WTC11 (cell line): ENCODE results near the gene BTBD17. TPM values are rescaled to one million over a fixed set of nuclear protein-coding genes. Genes with fewer than 3 reads are reported as not detected.

Experiments used
- ATAC-seq: fragments of 200-7000 bp; cut with Tn5 transposase; 2 replicates; pipeline ENCODE4 v1.10.0; 2021; ENCODE audit warnings: mild to moderate bottlenecking, moderate library complexity
- CTCF ChIA-PET: fragments of 300-600 bp; sonication (Branson Sonifier 250); formaldehyde crosslinking; loops from one replicate; lab custom pipeline; 2021; ENCODE audit warnings: antibody characterized with exemption; lab: Charles Lee
- POLR2A ChIA-PET: fragments of 350-600 bp; sonication (Branson Sonifier 250); formaldehyde crosslinking; loops from one replicate; lab custom pipeline; 2021; ENCODE audit warnings: antibody characterized with exemption; lab: Charles Lee
- DNase-seq: peaks from one replicate; pipeline ENCODE4 v3.0.0; 2021; ENCODE audit warnings: low spot score
- H3K27ac Mint-ChIP-seq: 2 replicates; pipeline ENCODE4 v1.8.0; 2021; ENCODE audit warnings: mixed read lengths
- H3K27me3 Mint-ChIP-seq: 2 replicates; pipeline ENCODE4 v1.8.0; 2021; ENCODE audit warnings: low read depth, mild to moderate bottlenecking, moderate library complexity, mixed read lengths
- H3K36me3 Mint-ChIP-seq: 2 replicates; pipeline ENCODE4 v1.8.0; 2021; ENCODE audit warnings: mixed read lengths
- H3K4me1 Mint-ChIP-seq: 2 replicates; pipeline ENCODE4 v1.8.0; 2022; ENCODE audit warnings: mixed read lengths
- H3K4me3 Mint-ChIP-seq: 2 replicates; pipeline ENCODE4 v1.8.0; 2021; ENCODE audit warnings: mild to moderate bottlenecking, moderate library complexity, mixed read lengths
- H3K9me3 Mint-ChIP-seq: 2 replicates; pipeline ENCODE4 v1.8.0; 2021; ENCODE audit warnings: mixed read lengths
- ATF3 ChIP-seq: sonication (generic); formaldehyde crosslinking; conservative IDR thresholded peaks from 2 replicates; pipeline ENCODE4 v1.8.1; 2022; ENCODE audit warnings: mild to moderate bottlenecking, missing genetic modification reagents
- CDX4 ChIP-seq: fragments of 250-450 bp; sonication (Bioruptor Pico); IDR thresholded peaks from 2 replicates; pipeline ENCODE4 v1.9.0; 2021; ENCODE audit warnings: moderate library complexity, mild to moderate bottlenecking, inconsistent platforms, borderline replicate concordance
- CREB1 ChIP-seq: sonication (generic); formaldehyde crosslinking; IDR thresholded peaks from 2 replicates; pipeline ENCODE4 v1.8.0; 2023; ENCODE audit warnings: mild to moderate bottlenecking, missing genetic modification reagents
- CREM ChIP-seq: sonication (generic); formaldehyde crosslinking; IDR thresholded peaks from 2 replicates; pipeline ENCODE4 v1.8.1; 2022; ENCODE audit warnings: mild to moderate bottlenecking, missing genetic modification reagents, moderate library complexity
- E2F4 ChIP-seq: sonication (generic); formaldehyde crosslinking; IDR thresholded peaks from 2 replicates; pipeline ENCODE4 v1.8.1; 2022; ENCODE audit warnings: low read depth, mild to moderate bottlenecking, moderate library complexity, missing genetic modification reagents, borderline replicate concordance
- ERG ChIP-seq: fragments of 250-450 bp; sonication (Bioruptor Pico); IDR thresholded peaks from 2 replicates; pipeline ENCODE4 v1.8.0; 2021; ENCODE audit warnings: mild to moderate bottlenecking
- ETV6 ChIP-seq: sonication (generic); formaldehyde crosslinking; IDR thresholded peaks from 2 replicates; pipeline ENCODE4 v1.8.1; 2022; ENCODE audit warnings: mild to moderate bottlenecking, missing genetic modification reagents
- FOXP1 ChIP-seq: sonication (generic); formaldehyde crosslinking; IDR thresholded peaks from 2 replicates; pipeline ENCODE4 v1.8.0; 2022; ENCODE audit warnings: missing genetic modification reagents, mild to moderate bottlenecking, moderate library complexity, borderline replicate concordance
- FOXP4 ChIP-seq: sonication (generic); formaldehyde crosslinking; IDR thresholded peaks from 2 replicates; pipeline ENCODE4 v1.8.0; 2022; ENCODE audit warnings: mild to moderate bottlenecking, missing genetic modification reagents
- HMGA2 ChIP-seq: fragments of 250-450 bp; sonication (Bioruptor Pico); IDR thresholded peaks from 2 replicates; pipeline ENCODE4 v1.4.0; 2021; ENCODE audit warnings: mild to moderate bottlenecking, moderate library complexity
- JAZF1 ChIP-seq: fragments of 250-450 bp; sonication (Bioruptor Pico); IDR thresholded peaks from 2 replicates; pipeline ENCODE4 v1.9.0; 2021; ENCODE audit warnings: moderate library complexity, mild to moderate bottlenecking, inconsistent platforms
- KAT7 ChIP-seq: sonication (generic); formaldehyde crosslinking; IDR thresholded peaks from 2 replicates; pipeline ENCODE4 v1.8.1; 2023; ENCODE audit warnings: missing genetic modification reagents, mild to moderate bottlenecking, borderline replicate concordance
- MXD4 ChIP-seq: fragments of 250-450 bp; sonication (Bioruptor Pico); IDR thresholded peaks from 2 replicates; pipeline ENCODE4 v1.8.0; 2021; ENCODE audit warnings: mild to moderate bottlenecking, moderate library complexity, borderline replicate concordance
- NR1H2 ChIP-seq: sonication (generic); formaldehyde crosslinking; IDR thresholded peaks from 2 replicates; pipeline ENCODE4 v1.9.0; 2021; ENCODE audit warnings: mild to moderate bottlenecking, moderate library complexity, missing genetic modification reagents
- NR2C2 ChIP-seq: sonication (generic); formaldehyde crosslinking; IDR thresholded peaks from 2 replicates; pipeline ENCODE4 v1.8.0; 2022; ENCODE audit warnings: mild to moderate bottlenecking, missing genetic modification reagents
- SMAD4 ChIP-seq: sonication (generic); formaldehyde crosslinking; IDR thresholded peaks from 2 replicates; pipeline ENCODE4 v1.8.0; 2022; ENCODE audit warnings: mild to moderate bottlenecking, missing genetic modification reagents
- SP1 ChIP-seq: sonication (generic); formaldehyde crosslinking; conservative IDR thresholded peaks from 2 replicates; pipeline ENCODE4 v1.8.1; 2022; ENCODE audit warnings: missing genetic modification reagents
- ZNF263 ChIP-seq: sonication (generic); formaldehyde crosslinking; IDR thresholded peaks from 2 replicates; pipeline ENCODE4 v1.8.1; 2022; ENCODE audit warnings: low read depth, mild to moderate bottlenecking, moderate library complexity, missing genetic modification reagents
- ZSCAN18 ChIP-seq: fragments of 250-450 bp; sonication (Bioruptor Pico); IDR thresholded peaks from 2 replicates; pipeline ENCODE4 v2.1.2; 2022; ENCODE audit warnings: mild to moderate bottlenecking, moderate library complexity
- total RNA-seq: library from RNA; stranded (reverse); gene quantifications from 3 replicates; pipeline ENCODE4 v1.2.3, GENCODE V29; 2021

Gene BTBD17
- total RNA-seq, 1 experiment from 2014 or later, result 0.94 TPM

- DNase-seq (peak; percentile 65), ATAC-seq (peak; percentile 10)
- Mint-ChIP-seq H3K27me3 (peaks cover 60% of the 10 kb centered on the region), H3K4me3 (peak overlapping the region; percentile 40; the same call in 1 of the 2 replicates), H3K36me3 (no peaks in the 10 kb centered on the region), H3K4me1 (peaks cover 21% of the 10 kb centered on the region), H3K27ac (no peak overlapping the region), H3K9me3 (0 out of 2 replicates have a peak, but pooled peaks cover 5% of the 10 kb centered on the region)
- ChIA-PET CTCF (interaction anchor here (0.5 to 6.1 kb wide), 18 partner anchors 11 to 380 kb away, joined by 3 to 52 read pairs (median 5); partner anchors contain the start of genes CD300H, GPR142 and RAB37), POLR2A (interaction anchor here (0.9 to 1.0 kb wide), 2 partner anchors 12 to 73 kb away, joined by 4 to 5 read pairs; no protein-coding TSS in a partner anchor)
- TF ChIP-seq NR1H2 (CRISPR knock-in tag), result no peak
- TF ChIP-seq MXD4 (CRISPR knock-in tag), result no peak
- TF ChIP-seq FOXP4 (CRISPR knock-in tag), result peak; percentile 48; the same call in 1 of the 2 replicates
- no peak for TF ChIP-seq ETV6
- no peak for TF ChIP-seq NR2C2 (CRISPR knock-in tag)
- TF ChIP-seq FOXP1 (CRISPR knock-in tag), result peak; percentile 47; the same call in 1 of the 2 replicates
- no peak for TF ChIP-seq ZSCAN18 (CRISPR knock-in tag)
- TF ChIP-seq CREM, result no peak
- TF ChIP-seq ERG (CRISPR knock-in tag), result no peak
- no peak for TF ChIP-seq CDX4 (CRISPR knock-in tag)
- no peak for TF ChIP-seq SP1 (CRISPR knock-in tag)
- TF ChIP-seq ATF3, result no peak
- TF ChIP-seq E2F4, result no peak
- TF ChIP-seq SMAD4 (CRISPR knock-in tag), result no peak
- TF ChIP-seq JAZF1, result no peak
- TF ChIP-seq KAT7 (CRISPR knock-in tag), result 0 out of 2 replicates have a peak, but pooled peaks have one; percentile 23
- no peak for TF ChIP-seq CREB1
- TF ChIP-seq HMGA2, result no peak
- TF ChIP-seq ZNF263 (CRISPR knock-in tag), result no peak
Measured at GRCh38 chr17:74356646-74357465, 4.8 kb downstream of the BTBD17 start.
